Lower lobe of right lung (tissue), 2 donors: ENCODE results near the gene CHKA. TPM values are rescaled to one million over a fixed set of nuclear protein-coding genes. Genes with fewer than 3 reads are reported as not detected.
"Not testable (repeated sequence)": the region's sequence is repeated elsewhere in the genome, so short reads cannot be mapped to it uniquely, and the experiment has no call there.

Experiments used
- ATAC-seq, 2 donors: fragments of 200-7000 bp; cut with Tn5 transposase; one replicate each; pipeline ENCODE4 v1.9.1; 2020 to 2022; ENCODE audit warnings: mild to moderate bottlenecking in 2 of 2, moderate library complexity in 2 of 2
- DNase-seq: peaks from one replicate; pipeline ENCODE4 v3.0.0-alpha.2; 2020
- H3K27ac ChIP-seq: fragments of 200-600 bp; one replicate; pipeline ENCODE4 v1.8.0; 2022
- H3K27me3 ChIP-seq: fragments of 200-600 bp; one replicate; pipeline ENCODE4 v1.8.0; 2022; ENCODE audit warnings: low read depth
- H3K36me3 ChIP-seq: fragments of 200-600 bp; one replicate; pipeline ENCODE4 v1.8.0; 2022; ENCODE audit warnings: mild to moderate bottlenecking
- H3K4me1 ChIP-seq: fragments of 200-600 bp; one replicate; pipeline ENCODE4 v1.8.0; 2022
- H3K4me3 ChIP-seq: fragments of 200-600 bp; one replicate; pipeline ENCODE4 v1.8.0; 2022; ENCODE audit warnings: mild to moderate bottlenecking
- H3K9me3 ChIP-seq: fragments of 200-600 bp; one replicate; pipeline ENCODE4 v1.8.0; 2022
- intact Hi-C: fragments of 100-400 bp; cut with DNase I; formaldehyde crosslinking; loops from one replicate; pipeline ENCODE4 v1.11.0; 2022
- total RNA-seq: library from RNA; stranded (reverse); fragmentation: NEBNext Ultra II Directional; extraction: Animal tissue kit (Norgen Biotek cat#: 25700); gene quantifications from one replicate; pipeline ENCODE4 v1.2.1, GENCODE V29; 2021
- TF ChIP-seq, protein P1 (sequence below): fragments of 200-600 bp; IDR thresholded peaks from one replicate; pipeline ENCODE4 v1.8.0; 2022; ENCODE audit warnings: antibody characterized with exemption, mild to moderate bottlenecking
- donor health status: DM: no; HTN: yes; CAD: no; lungs with severe emphysema.

The CHKA gene
- total RNA-seq, 1 donor from 2014 or later: 43.0 TPM

DNA sequence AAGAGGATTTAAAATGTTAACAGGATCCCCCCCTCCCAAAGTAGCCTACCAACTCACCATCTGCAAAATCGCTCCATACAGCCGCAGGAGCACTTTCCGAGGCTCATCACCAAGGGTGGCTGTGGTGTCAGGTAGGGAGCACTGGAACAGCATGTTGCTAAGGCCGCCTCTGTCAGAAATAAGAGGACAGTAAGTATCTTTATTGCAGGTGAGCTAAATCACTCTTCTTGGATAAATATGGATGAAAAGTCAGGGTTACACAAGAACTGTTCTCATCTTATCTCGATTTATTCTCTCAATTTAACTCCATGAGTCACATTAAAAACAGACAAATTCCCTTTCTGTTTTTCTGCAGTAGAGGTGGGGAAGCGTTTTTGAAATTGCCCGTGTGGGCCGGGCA is 24.2 kb downstream of the CHKA start:
- no peak for DNase-seq
- no peaks in the 10 kb centered on the region for H3K27me3 ChIP-seq
- no peaks in the 10 kb centered on the region for H3K9me3 ChIP-seq
- no peak for ATAC-seq
- no peak overlapping the region for H3K27ac ChIP-seq
- TF ChIP-seq, protein P1, sequence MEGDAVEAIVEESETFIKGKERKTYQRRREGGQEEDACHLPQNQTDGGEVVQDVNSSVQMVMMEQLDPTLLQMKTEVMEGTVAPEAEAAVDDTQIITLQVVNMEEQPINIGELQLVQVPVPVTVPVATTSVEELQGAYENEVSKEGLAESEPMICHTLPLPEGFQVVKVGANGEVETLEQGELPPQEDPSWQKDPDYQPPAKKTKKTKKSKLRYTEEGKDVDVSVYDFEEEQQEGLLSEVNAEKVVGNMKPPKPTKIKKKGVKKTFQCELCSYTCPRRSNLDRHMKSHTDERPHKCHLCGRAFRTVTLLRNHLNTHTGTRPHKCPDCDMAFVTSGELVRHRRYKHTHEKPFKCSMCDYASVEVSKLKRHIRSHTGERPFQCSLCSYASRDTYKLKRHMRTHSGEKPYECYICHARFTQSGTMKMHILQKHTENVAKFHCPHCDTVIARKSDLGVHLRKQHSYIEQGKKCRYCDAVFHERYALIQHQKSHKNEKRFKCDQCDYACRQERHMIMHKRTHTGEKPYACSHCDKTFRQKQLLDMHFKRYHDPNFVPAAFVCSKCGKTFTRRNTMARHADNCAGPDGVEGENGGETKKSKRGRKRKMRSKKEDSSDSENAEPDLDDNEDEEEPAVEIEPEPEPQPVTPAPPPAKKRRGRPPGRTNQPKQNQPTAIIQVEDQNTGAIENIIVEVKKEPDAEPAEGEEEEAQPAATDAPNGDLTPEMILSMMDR: no peak
- H3K36me3 ChIP-seq: peaks cover 5% of the 10 kb centered on the region
- intact Hi-C loops: no loop called here
- no peak overlapping the region for H3K4me3 ChIP-seq
- H3K4me1 ChIP-seq: peaks cover 27% of the 10 kb centered on the region

DNA sequence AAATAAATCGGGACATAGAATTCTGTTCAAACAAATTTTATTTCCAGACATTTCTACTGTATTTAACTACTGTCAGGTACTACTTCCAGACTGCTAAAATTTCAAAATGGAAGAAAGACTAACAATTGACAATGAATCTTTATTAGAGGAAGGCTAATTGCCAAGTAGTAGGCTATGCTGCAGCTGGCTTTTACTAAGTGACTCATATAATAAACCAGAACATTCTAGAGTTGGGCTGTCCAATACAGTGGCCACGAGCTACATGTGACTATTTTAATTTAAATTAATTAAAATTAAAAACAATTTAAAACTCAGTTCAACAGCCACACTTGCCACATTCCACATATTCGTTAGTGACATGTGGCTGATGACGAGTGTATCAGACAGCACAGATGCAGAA is 27.6 kb downstream of the CHKA start:
- Histone ChIP-seq H3K27ac (no peak overlapping the region), H3K4me1 (peaks cover 14% of the 10 kb centered on the region), H3K4me3 (no peak overlapping the region), H3K36me3 (peaks cover 5% of the 10 kb centered on the region), H3K27me3 (no peaks in the 10 kb centered on the region), H3K9me3 (no peaks in the 10 kb centered on the region)
- DNase-seq (no peak), ATAC-seq (no peak)
- intact Hi-C loops: no loop called here
- TF ChIP-seq, protein P1: no peak

DNA sequence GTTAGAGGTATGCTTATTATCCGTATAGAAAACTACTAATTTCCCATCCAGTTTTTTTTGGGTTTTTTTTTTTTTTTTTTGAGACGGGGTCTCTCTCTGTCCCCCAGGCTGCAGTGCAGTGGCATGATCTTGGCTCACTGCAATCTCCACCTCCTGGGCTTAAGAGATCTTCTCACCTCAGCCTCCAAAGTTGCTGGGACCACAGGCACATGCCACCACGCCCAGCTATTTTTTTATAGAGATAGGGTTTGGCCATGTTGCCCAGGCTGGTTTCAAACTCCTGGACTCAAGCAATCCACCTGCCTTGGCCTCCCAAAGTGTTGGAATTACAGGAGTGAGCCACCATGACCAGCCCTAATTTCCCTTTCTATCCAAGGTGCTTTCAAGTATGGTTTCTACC is 28.2 kb downstream of the CHKA start:
- H3K27ac ChIP-seq, H3K36me3 ChIP-seq, H3K4me3 ChIP-seq, H3K27me3 ChIP-seq, intact Hi-C loops, H3K9me3 ChIP-seq, DNase-seq, ATAC-seq: not testable (repeated sequence)
- H3K4me1 ChIP-seq: peaks cover 11% of the 10 kb centered on the region

DNA sequence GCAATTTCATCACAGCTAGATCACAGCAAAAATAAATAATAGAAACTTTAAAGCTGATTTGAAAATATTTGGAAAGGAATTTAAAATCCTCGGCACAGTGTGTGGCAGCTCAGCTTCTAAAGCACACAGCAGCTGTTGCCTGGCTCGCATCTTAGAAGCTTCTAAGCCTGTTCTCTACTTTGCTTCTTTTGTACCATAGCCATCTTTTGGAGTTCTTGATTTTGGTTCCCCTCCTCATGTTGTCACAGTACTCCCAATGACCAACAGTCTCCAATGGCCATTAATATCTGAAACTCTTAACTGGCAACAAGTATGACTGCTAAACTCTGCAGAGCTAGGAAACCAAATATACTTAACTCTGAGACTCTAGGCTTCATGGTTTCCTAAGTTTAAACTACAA is 28.8 kb downstream of the CHKA start:
- Histone ChIP-seq H3K4me1 (peaks cover 11% of the 10 kb centered on the region), H3K36me3 (peaks cover 5% of the 10 kb centered on the region), H3K9me3 (no peaks in the 10 kb centered on the region), H3K27ac (no peak overlapping the region), H3K27me3 (no peaks in the 10 kb centered on the region), H3K4me3 (no peak overlapping the region)
- ATAC-seq (no peak), DNase-seq (no peak)
- intact Hi-C loops: no loop called here
- TF ChIP-seq, protein P1: no peak

DNA sequence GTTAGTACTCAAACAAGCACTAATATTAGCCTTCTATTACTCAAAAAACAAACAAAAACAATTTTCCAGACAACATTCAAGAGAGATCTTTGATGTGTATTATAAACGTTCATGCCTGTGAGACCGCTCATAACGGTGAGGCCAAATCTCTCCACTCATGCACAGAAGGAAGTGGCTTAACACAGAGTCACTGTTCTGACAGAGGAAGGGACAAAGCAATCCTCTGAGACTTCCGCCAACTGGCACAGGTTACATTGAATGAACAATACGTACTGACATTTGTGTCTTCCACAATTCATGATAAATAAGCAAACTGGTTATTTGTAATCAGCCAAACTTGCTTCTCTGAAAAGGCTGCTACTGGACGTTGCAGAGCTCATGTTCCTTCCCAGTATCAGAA is 30.5 kb downstream of the CHKA start:
- H3K27ac ChIP-seq: peak overlapping the region; percentile 39

DNA sequence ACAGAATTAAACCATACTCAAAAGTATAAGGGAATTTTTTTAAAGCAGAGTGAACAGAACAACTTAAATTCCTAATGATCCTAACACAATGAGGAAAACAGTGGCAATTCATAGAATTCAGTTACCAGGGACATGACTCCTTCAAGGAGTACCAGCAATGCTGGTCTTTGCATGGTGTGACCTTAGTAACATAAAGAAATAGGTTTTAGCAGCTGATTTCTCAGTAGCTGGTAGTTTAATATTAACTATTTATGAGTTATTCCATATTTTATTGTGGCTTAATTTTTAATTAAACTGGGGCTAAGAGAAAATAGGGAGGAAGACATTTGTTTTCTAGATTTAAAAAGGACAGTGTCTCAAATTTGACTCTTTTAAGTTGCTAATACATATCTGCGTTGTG is 30.9 kb downstream of the CHKA start:
- intact Hi-C loops: no loop called here
- Histone ChIP-seq H3K4me1 (peaks cover 11% of the 10 kb centered on the region), H3K36me3 (no peaks in the 10 kb centered on the region), H3K27me3 (no peaks in the 10 kb centered on the region), H3K9me3 (no peaks in the 10 kb centered on the region), H3K27ac (peak overlapping the region; percentile 39), H3K4me3 (no peak overlapping the region)
- DNase-seq: no peak
- no peak for ATAC-seq
- TF ChIP-seq, protein P1: no peak

More for the DNA sequence above, 30.5 kb downstream of the CHKA start:
- intact Hi-C loops: no loop called here
- H3K36me3 ChIP-seq: no peaks in the 10 kb centered on the region
- H3K27me3 ChIP-seq: no peaks in the 10 kb centered on the region
- peaks cover 11% of the 10 kb centered on the region for H3K4me1 ChIP-seq
- H3K9me3 ChIP-seq: no peaks in the 10 kb centered on the region
- ATAC-seq (peak; percentile 83 to 86), DNase-seq (no peak)
- no peak overlapping the region for H3K4me3 ChIP-seq
- TF ChIP-seq, protein P1: no peak
